GM12891 (cell line): Measurements from ENCODE around the gene SLC12A7.

Source experiments
- POLR2A ChIP-seq: IDR thresholded peaks from 2 replicates; pipeline ENCODE4 v1.6.1; 2011; ENCODE audit warnings: low read depth, low read length, control low read depth
- POU2F2 ChIP-seq: IDR thresholded peaks from 2 replicates; pipeline ENCODE4 v1.6.1; 2011; ENCODE audit warnings: low read depth, mild to moderate bottlenecking, control low read depth, low read length, moderate library complexity

DNA sequence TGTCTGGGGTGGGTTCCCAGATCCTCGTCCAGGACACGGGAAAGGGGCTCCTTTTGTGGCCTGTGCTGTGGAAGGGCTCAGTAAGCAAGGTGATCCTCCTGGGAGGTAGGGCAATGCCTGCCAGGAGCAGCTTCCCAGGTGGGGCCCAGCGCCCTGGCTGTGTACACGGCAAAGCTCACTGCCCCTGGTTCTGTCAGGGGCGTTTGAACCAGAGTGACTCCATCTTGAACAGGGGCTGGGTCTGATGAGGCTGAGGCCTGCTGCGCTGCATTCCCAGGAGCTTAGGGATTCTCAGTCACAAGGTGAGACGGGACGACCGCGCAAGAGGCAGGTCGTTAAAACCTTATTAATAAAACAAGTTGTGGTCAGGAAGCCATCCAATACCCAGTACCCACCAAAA, 19.9 kb upstream of the SLC12A7 start:
- TF ChIP-seq POU2F2: no peak
- TF ChIP-seq POLR2A: no peak
